ENCODE measurements around the gene WNT2. TPM values are rescaled to one million over a fixed set of nuclear protein-coding genes. Genes with fewer than 3 reads are reported as not detected.

The WNT2 gene
- total and polyA plus RNA-seq, 8 donors, result 0.05 to 0.40 (median 0.12) TPM; not detected in 3

DNA sequence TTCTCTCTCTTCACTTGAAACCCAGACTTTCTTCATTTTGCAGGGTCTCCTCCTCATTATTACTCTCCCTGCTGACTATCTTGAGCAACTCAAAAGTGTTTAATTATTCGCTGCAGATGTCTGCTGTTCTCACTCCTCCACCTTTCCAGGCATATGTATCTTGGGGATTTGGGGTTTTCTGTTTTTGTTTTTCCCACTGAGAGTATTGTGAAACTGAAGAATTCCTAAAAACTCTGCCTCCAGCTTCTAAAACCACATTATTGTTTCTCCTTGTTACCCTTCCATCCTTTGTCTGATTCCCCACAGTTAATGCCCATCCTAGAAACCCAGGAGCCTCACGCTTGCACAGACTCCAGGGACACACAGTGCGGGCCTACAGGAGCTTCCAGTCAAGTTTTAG lies 51.3 kb downstream of the WNT2 start:
- Histone ChIP-seq H3K4me1 (no peaks in the 10 kb centered on the region), H3K27ac (no peak overlapping the region), H3K9me3 (no peaks in the 10 kb centered on the region), H3K4me3 (no peak overlapping the region), H3K27me3 (no peaks in the 10 kb centered on the region), H3K36me3 (no peaks in the 10 kb centered on the region)
- TF ChIP-seq CTCF (IDR thresholded peaks at IDR 0.05), result no peak
- intact Hi-C loops (cut with DNase I), result no loop called here
- FAIRE-seq (no peak), DNase-seq (no peak), ATAC-seq (no peak)
- WGBS, 2 donors, result 78 to 89% methylated on average over 3 of the region's 3 CpGs

GRCh38 chr7:117270371-117270770 lies 52.5 kb downstream of the WNT2 start:
- H3K36me3 ChIP-seq, result no peaks in the 10 kb centered on the region
- no peaks in the 10 kb centered on the region for H3K9me3 ChIP-seq
- H3K27me3 ChIP-seq, result no peaks in the 10 kb centered on the region
- H3K4me1 ChIP-seq, result no peaks in the 10 kb centered on the region
- TF ChIP-seq CTCF (IDR thresholded peaks at IDR 0.05), result no peak
- DNase-seq (no peak), ATAC-seq (no peak), FAIRE-seq (no peak)
- H3K27ac ChIP-seq, result no peak overlapping the region
- H3K4me3 ChIP-seq, result no peak overlapping the region
- intact Hi-C loops (cut with DNase I), result no loop called here
- WGBS, 2 donors, result 64 to 68% methylated on average over 9 of the region's 9 CpGs

GRCh38 chr7:117269886-117270285 lies 53.0 kb downstream of the WNT2 start:
- intact Hi-C loops (cut with DNase I), result no loop called here
- DNase-seq (no peak), FAIRE-seq (no peak), ATAC-seq (peak in 2 of 4 donors; percentile 39 to 52)
- Histone ChIP-seq H3K27me3 (no peaks in the 10 kb centered on the region), H3K27ac (no peak overlapping the region), H3K4me3 (no peak overlapping the region), H3K36me3 (no peaks in the 10 kb centered on the region), H3K4me1 (no peaks in the 10 kb centered on the region), H3K9me3 (no peaks in the 10 kb centered on the region)
- TF ChIP-seq CTCF (IDR thresholded peaks at IDR 0.05), result no peak
- WGBS, 2 donors, result 60 to 76% methylated on average over 3 of the region's 3 CpGs

GRCh38 chr7:117269417-117269816 lies 53.4 kb downstream of the WNT2 start:
- DNase-seq (no peak), FAIRE-seq (no peak), ATAC-seq (peak in 2 of 4 donors; percentile 58 to 70)
- TF ChIP-seq CTCF (IDR thresholded peaks at IDR 0.05), result no peak
- H3K4me1 ChIP-seq, result no peaks in the 10 kb centered on the region
- 66 to 82% methylated on average over 5 of the region's 5 CpGs for WGBS, 2 donors
- intact Hi-C loops (cut with DNase I), result no loop called here
- H3K27me3 ChIP-seq, result no peaks in the 10 kb centered on the region
- no peak overlapping the region for H3K27ac ChIP-seq
- H3K9me3 ChIP-seq, result no peaks in the 10 kb centered on the region
- H3K4me3 ChIP-seq, result no peak overlapping the region
- H3K36me3 ChIP-seq, result no peaks in the 10 kb centered on the region

- no peaks in the 10 kb centered on the region for H3K36me3 ChIP-seq
- H3K4me1 ChIP-seq, result no peaks in the 10 kb centered on the region
- ATAC-seq (no peak), FAIRE-seq (no peak), DNase-seq (no peak)
- 84 to 91% methylated on average over 1 of the region's 1 CpG for WGBS, 2 donors
- H3K27ac ChIP-seq, result no peak overlapping the region
- intact Hi-C loops (cut with DNase I), result no loop called here
- H3K27me3 ChIP-seq, result no peaks in the 10 kb centered on the region
- H3K4me3 ChIP-seq, result no peak overlapping the region
- no peak for TF ChIP-seq CTCF (IDR thresholded peaks at IDR 0.05)
- no peaks in the 10 kb centered on the region for H3K9me3 ChIP-seq
Measured at GRCh38 chr7:117264716-117265115, 58.1 kb downstream of the WNT2 start.

Measured in pancreas (tissue), 10 donors.